Pulmonary artery endothelial cell (primary cell): ENCODE measurements around the gene HEPHL1. TPM values are rescaled to one million over a fixed set of nuclear protein-coding genes. Genes with fewer than 3 reads are reported as not detected.
"Not testable (repeated sequence)": the region's sequence is repeated elsewhere in the genome, so short reads cannot be mapped to it uniquely, and the experiment has no call there.

Experiments
- DNase-seq: peaks from one replicate; pipeline ENCODE4 v3.0.0-alpha.2; 2011; ENCODE audit warnings: low read depth, low spot score
- total RNA-seq: library from RNA; depleted of rRNA; stranded (reverse); fragments of >200 nt; gene quantifications from 2 replicates; pipeline ENCODE4 v1.2.3, GENCODE V29; 2014

HEPHL1 gene
- total RNA-seq, 1 donor from 2014 or later, result not detected

- DNase-seq, result no peak
These were observed 127.0 kb downstream of the HEPHL1 start for GRCh38 chr11:94148189-94148588.

- DNase-seq, result no peak
These were observed 128.4 kb downstream of the HEPHL1 start for GRCh38 chr11:94149431-94150017.

- DNase-seq, result no peak
These were observed 128.9 kb downstream of the HEPHL1 start for GRCh38 chr11:94150056-94150455.

GRCh38 chr11:94150704-94151685, 129.8 kb downstream of the HEPHL1 start:
- no peak for DNase-seq

- no peak for DNase-seq
These were observed 130.9 kb downstream of the HEPHL1 start for GRCh38 chr11:94151903-94152677.

- no peak for DNase-seq
These were observed 131.5 kb downstream of the HEPHL1 start for GRCh38 chr11:94152678-94153065.

GRCh38 chr11:94153320-94153719, 132.2 kb downstream of the HEPHL1 start:
- DNase-seq, result no peak

- DNase-seq, result no peak
These were observed 133.1 kb downstream of the HEPHL1 start for GRCh38 chr11:94154095-94154856.

GRCh38 chr11:94157339-94157738, 136.2 kb downstream of the HEPHL1 start:
- DNase-seq, result not testable (repeated sequence)

Other genes with a start within 250 kb of the HEPHL1 start
- 24.8 and 27.0 TPM in 2 replicates for gene MED17, start 237.1 kb upstream of the HEPHL1 start, total RNA-seq
- 0.07 TPM in 1 of 2 replicates, not detected in the other for gene VSTM5, start 170.7 kb upstream of the HEPHL1 start, total RNA-seq
- 24.3 and 28.8 TPM in 2 replicates for gene PANX1, start 107.5 kb downstream of the HEPHL1 start, total RNA-seq